OCI-LY7 (cell line): ENCODE results near the gene KXD1. TPM values are rescaled to one million over a fixed set of nuclear protein-coding genes. Genes with fewer than 3 reads are reported as not detected.
A peak's percentile ranks its signal among the peaks of the same experiment; 100 is the strongest.

Experiments used
- Bru-seq: library from RNA; stranded (reverse); fragments of 400-500 nt; gene quantifications from one replicate; lab custom pipeline; 2021; lab: Mats Ljungman, UMichigan
- BruChase-seq, 2 experiments: library from RNA; stranded (reverse); fragments of 400-500 nt; gene quantifications; one replicate each; lab custom pipeline; 2021; lab: Mats Ljungman, UMichigan
- BruUV-seq: library from RNA; stranded (reverse); fragments of 400-500 nt; replicated peaks from 2 replicates; lab custom pipeline; 2021; lab: Mats Ljungman, UMichigan
- CTCF ChIA-PET: fragments of 300-600 bp; sonication (Branson Sonifier 250); formaldehyde crosslinking; loops from one replicate; lab custom pipeline; 2022; ENCODE audit warnings: antibody characterized with exemption; ENCODE audit not compliant: unreplicated experiment; lab: Charles Lee
- POLR2A ChIA-PET: fragments of 300-600 bp; sonication (Branson Sonifier 250); formaldehyde crosslinking; loops from one replicate; lab custom pipeline; 2022; ENCODE audit warnings: antibody characterized with exemption; lab: Charles Lee
- DNase-seq: peaks from one replicate; pipeline ENCODE4 v3.0.0-alpha.2; 2015; ENCODE audit warnings: low spot score
- H2AFZ ChIP-seq: fragments of 200-600 bp; sonication (generic), shearing (Covaris generic); 2 replicates; pipeline ENCODE4 v1.6.1; 2014; ENCODE audit warnings: mild to moderate bottlenecking, antibody characterized with exemption, low read length, moderate library complexity
- H3K27ac ChIP-seq: fragments of 200-600 bp; sonication (generic); 2 replicates; pipeline ENCODE4 v1.5.1; 2014; ENCODE audit warnings: mixed run types, low read depth, mild to moderate bottlenecking, moderate library complexity, low read length, inconsistent platforms; ENCODE audit not compliant: poor library complexity, severe bottlenecking
- H3K36me3 ChIP-seq: fragments of 200-600 bp; sonication (generic); 2 replicates; pipeline ENCODE4 v1.6.1; 2014; ENCODE audit warnings: mild to moderate bottlenecking, antibody characterized with exemption, low read length, moderate library complexity, mixed read lengths; ENCODE audit not compliant: insufficient read depth
- H3K4me1 ChIP-seq: fragments of 200-600 bp; sonication (generic); 2 replicates; pipeline ENCODE4 v1.5.1; 2014; ENCODE audit warnings: mild to moderate bottlenecking, low read length; ENCODE audit not compliant: insufficient read depth, poor library complexity, severe bottlenecking
- H3K4me2 ChIP-seq: fragments of 200-600 bp; sonication (generic); 2 replicates; pipeline ENCODE4 v1.6.1; 2014; ENCODE audit warnings: mild to moderate bottlenecking, low read length
- H3K4me3 ChIP-seq: fragments of 200-600 bp; sonication (generic); 2 replicates; pipeline ENCODE4 v1.5.1; 2014; ENCODE audit warnings: mild to moderate bottlenecking, low read depth, low read length; ENCODE audit not compliant: poor library complexity, severe bottlenecking
- H3K79me2 ChIP-seq: fragments of 200-600 bp; sonication (generic); 2 replicates; pipeline ENCODE4 v1.6.1; 2016; ENCODE audit warnings: low read depth, mild to moderate bottlenecking, low read length, moderate library complexity, mixed read lengths; ENCODE audit not compliant: insufficient read depth
- H3K9me2 ChIP-seq: fragments of 200-600 bp; sonication (generic); 2 replicates; pipeline ENCODE4 v1.6.1; 2016; ENCODE audit warnings: mild to moderate bottlenecking, low read length, mixed read lengths; ENCODE audit not compliant: insufficient read depth
- H3K9me3 ChIP-seq: fragments of 200-600 bp; sonication (generic); 2 replicates; pipeline ENCODE4 v1.6.1; 2014; ENCODE audit warnings: mild to moderate bottlenecking, mixed run types, low read length, mixed read lengths
- H4K20me1 ChIP-seq: fragments of 200-600 bp; sonication (generic); 2 replicates; pipeline ENCODE4 v1.6.1; 2014; ENCODE audit warnings: mild to moderate bottlenecking, antibody characterized with exemption, low read length, moderate library complexity, mixed read lengths; ENCODE audit not compliant: insufficient read depth
- EZH2phosphoT487 ChIP-seq: fragments of 200-600 bp; sonication (generic); IDR thresholded peaks from 2 replicates; pipeline ENCODE4 v1.6.1; 2018; ENCODE audit warnings: low read depth, borderline replicate concordance, mild to moderate bottlenecking, mixed run types, antibody characterized with exemption, low read length, moderate library complexity, mixed read lengths
- intact Hi-C: fragments of 100-400 bp; cut with micrococcal nuclease; formaldehyde crosslinking; loops from one replicate; pipeline ENCODE4 v1.10.0; 2022; ENCODE audit not compliant: unreplicated experiment
- long read RNA-seq: library from polyadenylated mRNA; stranded (forward); transcript quantifications from one replicate; pipeline ENCODE4 v2.0.0, GENCODE V29; 2022
- total RNA-seq, 2 experiments: library from RNA; depleted of rRNA in 1 of 2; stranded (reverse); fragments of >200 nt in 1 of 2; shearing (Covaris generic) in 1 of 2; gene quantifications; 2 replicates each; pipeline ENCODE4 v1.2.3, GENCODE V29; 2014 to 2022
- TF ChIP-seq, protein P1 (sequence below): fragments of 200-600 bp; sonication (generic); conservative IDR thresholded peaks from 2 replicates; pipeline ENCODE4 v1.5.1; 2014; ENCODE audit warnings: mild to moderate bottlenecking, antibody characterized with exemption, low read length, moderate library complexity, mixed read lengths

KXD1 gene, protein sequence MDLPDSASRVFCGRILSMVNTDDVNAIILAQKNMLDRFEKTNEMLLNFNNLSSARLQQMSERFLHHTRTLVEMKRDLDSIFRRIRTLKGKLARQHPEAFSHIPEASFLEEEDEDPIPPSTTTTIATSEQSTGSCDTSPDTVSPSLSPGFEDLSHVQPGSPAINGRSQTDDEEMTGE
- 96.0 and 99.8 TPM in 2 replicates for total RNA-seq (2014; rRNA removed; shearing (Covaris generic))
- total RNA-seq (2022) = 96.7 and 101 TPM in 2 replicates
- Bru-seq, nascent RNA = percentile 67 among the genes with signal in this experiment
- percentile 79 among the genes with signal in this experiment for BruChase-seq, experiment 1, labeled RNA remaining after a 6-hour chase
- BruChase-seq, experiment 2, labeled RNA remaining after a 2-hour chase = percentile 74 among the genes with signal in this experiment
- long read RNA-seq, transcript KXD1-201 (5 exons, 1,426 nt) = major isoform, 73 of 118 reads
- long read RNA-seq, transcript KXD1-205 (4 exons, 686 nt) = minor isoform, 5 of 118 reads
- long read RNA-seq, transcript KXD1-204 (6 exons, 1,095 nt) = minor isoform, 12 of 118 reads
- long read RNA-seq, partial matches to known transcripts = 2 of 118 reads
- long read RNA-seq, other reads (novel, unspliced or antisense) = 19 of 118 reads

DNA sequence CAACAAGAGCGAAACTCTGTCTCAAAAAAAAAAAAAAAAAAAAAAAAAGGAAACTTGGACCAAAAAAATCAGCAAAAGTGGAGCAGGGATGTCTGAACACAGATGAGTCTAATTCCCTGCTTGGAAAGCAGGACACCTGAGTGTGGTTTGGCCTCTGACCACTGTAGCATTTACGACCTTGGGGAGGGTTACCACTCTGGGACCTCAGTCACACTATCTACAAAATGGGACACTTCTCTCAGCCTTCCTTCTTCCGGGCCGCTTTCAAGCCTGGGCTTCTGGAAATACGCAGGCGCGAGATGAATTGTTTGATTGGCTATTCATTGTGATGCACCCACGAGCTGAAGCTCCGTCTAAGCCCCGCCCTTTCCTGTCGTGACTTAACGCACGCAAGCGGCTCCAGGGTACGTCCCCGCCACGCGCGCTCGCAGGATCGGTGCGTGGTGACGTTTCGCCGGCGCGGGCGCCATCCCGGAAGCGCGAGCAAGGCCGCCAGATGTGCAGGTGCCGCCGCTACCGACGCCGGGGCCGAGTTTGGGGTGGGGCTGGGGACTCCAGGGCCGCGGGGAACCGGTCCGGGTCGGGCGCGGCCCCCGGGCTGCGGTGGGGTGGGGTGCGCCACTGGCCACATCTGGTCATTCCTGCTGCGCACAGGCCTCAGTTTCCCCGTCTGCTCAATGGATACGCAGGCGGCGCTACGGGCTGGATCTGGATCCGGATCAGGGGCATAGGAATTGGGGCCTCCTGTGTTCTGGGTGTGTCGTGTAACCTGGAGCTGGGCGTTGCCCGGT lies at the start of gene KXD1:
Gene KXD1, plus strand, starts transcription at position 460 of the 791 bp plus-strand sequence. CDS start 4,187 bp downstream, outside the sequence.
- Histone ChIP-seq H3K4me3 (peak within 1 kb of the TSS; percentile 95), H3K4me1 (peaks cover 29% of the 10 kb centered on the region), H3K9me3 (no peaks in the 10 kb centered on the region), H3K9me2 (no peaks in the 10 kb centered on the region), H4K20me1 (0 out of 2 replicates have a peak, but pooled peaks cover 6% of the 10 kb centered on the region), H3K4me2 (peak within 1 kb of the TSS; percentile 99), H3K36me3 (peaks cover 8% of the 10 kb centered on the region), H2AFZ (peak within 1 kb of the TSS; percentile 70), H3K79me2 (peaks cover 25% of the 10 kb centered on the region), H3K27ac (peak within 1 kb of the TSS; percentile 65)
- no peak for TF ChIP-seq EZH2phosphoT487
- TF ChIP-seq, protein P1, sequence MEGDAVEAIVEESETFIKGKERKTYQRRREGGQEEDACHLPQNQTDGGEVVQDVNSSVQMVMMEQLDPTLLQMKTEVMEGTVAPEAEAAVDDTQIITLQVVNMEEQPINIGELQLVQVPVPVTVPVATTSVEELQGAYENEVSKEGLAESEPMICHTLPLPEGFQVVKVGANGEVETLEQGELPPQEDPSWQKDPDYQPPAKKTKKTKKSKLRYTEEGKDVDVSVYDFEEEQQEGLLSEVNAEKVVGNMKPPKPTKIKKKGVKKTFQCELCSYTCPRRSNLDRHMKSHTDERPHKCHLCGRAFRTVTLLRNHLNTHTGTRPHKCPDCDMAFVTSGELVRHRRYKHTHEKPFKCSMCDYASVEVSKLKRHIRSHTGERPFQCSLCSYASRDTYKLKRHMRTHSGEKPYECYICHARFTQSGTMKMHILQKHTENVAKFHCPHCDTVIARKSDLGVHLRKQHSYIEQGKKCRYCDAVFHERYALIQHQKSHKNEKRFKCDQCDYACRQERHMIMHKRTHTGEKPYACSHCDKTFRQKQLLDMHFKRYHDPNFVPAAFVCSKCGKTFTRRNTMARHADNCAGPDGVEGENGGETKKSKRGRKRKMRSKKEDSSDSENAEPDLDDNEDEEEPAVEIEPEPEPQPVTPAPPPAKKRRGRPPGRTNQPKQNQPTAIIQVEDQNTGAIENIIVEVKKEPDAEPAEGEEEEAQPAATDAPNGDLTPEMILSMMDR = no peak
- intact Hi-C loops = loop anchor here (1.0 to 2.0 kb wide), 2 partner anchors 14 to 35 kb away; partner anchors contain the start of genes ELL and UBA52
- ChIA-PET POLR2A (interaction anchor here (0.6 to 3.6 kb wide), 13 partner anchors 11 to 816 kb away, joined by 3 to 27 read pairs (median 4); partner anchors contain the start of genes FKBP8, JUND, REX1BD and UBA52), CTCF (interaction anchor here (0.6 to 1.1 kb wide), 3 partner anchors 32 to 583 kb away, joined by 3 to 5 read pairs (median 4); no protein-coding TSS in a partner anchor)
- DNase-seq = peak; percentile 100
- no TSS peak for BruUV-seq

DNA sequence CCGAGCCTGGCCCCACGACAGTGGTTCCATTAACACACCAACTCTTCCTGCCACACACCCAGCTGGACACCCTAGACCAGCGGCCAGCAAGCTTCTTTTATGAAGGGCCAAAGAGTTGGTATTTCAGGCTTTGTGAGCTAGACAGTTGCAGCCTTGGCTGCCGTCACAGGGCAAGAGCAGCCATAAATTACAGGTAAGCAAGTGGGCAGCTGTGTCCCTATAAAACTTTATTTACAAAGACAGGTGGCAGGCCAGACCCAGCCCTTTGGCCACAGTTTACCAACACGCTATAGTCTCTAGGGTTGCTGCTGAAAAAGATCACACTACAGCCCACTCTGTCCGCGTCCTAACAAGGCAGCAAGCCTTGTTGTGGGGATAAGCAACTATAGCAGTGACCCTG lies 49.1 kb upstream of the KXD1 start:
- Histone ChIP-seq H4K20me1 (peaks cover 7% of the 10 kb centered on the region; the same call in 1 of the 2 replicates), H3K27ac (no peak overlapping the region), H3K36me3 (no peaks in the 10 kb centered on the region), H3K4me3 (no peak overlapping the region), H3K4me2 (no peak overlapping the region), H3K79me2 (peaks cover 51% of the 10 kb centered on the region), H3K9me3 (no peaks in the 10 kb centered on the region), H2AFZ (no peak overlapping the region), H3K9me2 (no peaks in the 10 kb centered on the region), H3K4me1 (no peaks in the 10 kb centered on the region)
- BruUV-seq = no TSS peak
- ChIA-PET CTCF (no interaction called here), POLR2A (interaction anchor here (0.9 kb wide), 1 partner anchor 10 kb away, joined by 4 read pairs; no protein-coding TSS in a partner anchor)
- TF ChIP-seq, protein P1 = no peak
- TF ChIP-seq EZH2phosphoT487 = no peak
- intact Hi-C loops = no loop called here
- DNase-seq = no peak
